HG03457 (cell line): ENCODE data around the gene SPINK8.
"Not testable (repeated sequence)": the region's sequence is repeated elsewhere in the genome, so short reads cannot be mapped to it uniquely, and the experiment has no call there.

Source experiments
- ATAC-seq: cut with Tn5 transposase; IDR thresholded peaks from one replicate; pipeline ENCODE4 v1.9.1; 2021; ENCODE audit warnings: moderate number of reproducible peaks; ENCODE audit not compliant: unreplicated experiment

Gene SPINK8

DNA sequence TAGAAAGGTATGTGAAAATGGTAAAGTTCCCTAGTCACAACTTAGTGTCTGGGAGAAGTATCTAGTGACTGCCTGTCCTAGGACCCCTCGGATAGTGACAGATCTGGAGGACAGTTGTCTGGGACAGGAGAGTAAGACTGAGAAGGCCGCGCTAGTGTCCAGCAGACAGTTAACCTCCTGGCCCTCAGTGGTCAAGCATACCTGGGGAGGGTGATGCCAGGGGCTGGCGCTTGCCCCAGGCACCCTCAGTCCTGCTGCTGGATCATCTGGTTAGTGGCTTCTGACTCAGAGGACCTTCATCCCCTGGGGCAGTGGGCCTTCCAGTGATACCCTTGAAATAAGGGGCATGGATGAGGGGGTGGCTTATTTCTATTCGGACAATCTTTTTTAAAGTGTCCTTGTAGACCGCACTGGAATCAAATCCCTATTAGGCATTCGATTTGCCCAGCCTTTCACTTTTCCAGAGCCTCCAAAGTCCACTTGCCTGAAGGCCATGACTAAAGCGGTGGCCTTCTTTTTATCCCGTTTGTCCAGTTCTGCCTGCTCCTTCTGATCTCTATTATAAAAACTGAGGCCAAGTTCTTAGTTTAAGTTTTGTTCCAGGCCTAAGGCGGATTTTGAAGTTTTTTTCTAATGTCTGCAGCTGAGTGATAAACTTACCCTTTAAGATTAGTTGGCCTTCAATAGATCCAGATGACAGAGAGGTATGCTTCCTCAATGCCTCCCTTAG is 1.6 kb downstream of the SPINK8 start:
- not testable (repeated sequence) for ATAC-seq

DNA sequence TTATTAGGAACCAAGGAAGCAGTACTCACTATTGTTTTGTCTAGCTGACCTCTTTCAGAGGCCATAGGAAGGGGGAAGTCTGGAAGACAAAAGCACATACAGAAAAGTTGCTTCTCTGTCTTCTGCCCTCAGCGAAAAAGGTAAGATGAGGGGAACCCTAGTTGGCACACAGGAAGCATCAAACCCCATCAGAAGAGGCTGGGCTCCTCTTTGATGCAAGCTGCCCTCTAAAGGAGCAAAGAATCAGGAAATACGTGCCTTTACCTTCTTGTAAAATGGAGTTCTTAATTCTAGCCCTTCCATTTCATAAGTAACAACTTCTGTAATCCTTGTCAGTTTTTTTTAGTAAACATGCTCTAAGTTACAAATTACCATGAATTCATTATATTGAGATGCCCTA is 12.5 kb downstream of the SPINK8 start:
- ATAC-seq = no peak

DNA sequence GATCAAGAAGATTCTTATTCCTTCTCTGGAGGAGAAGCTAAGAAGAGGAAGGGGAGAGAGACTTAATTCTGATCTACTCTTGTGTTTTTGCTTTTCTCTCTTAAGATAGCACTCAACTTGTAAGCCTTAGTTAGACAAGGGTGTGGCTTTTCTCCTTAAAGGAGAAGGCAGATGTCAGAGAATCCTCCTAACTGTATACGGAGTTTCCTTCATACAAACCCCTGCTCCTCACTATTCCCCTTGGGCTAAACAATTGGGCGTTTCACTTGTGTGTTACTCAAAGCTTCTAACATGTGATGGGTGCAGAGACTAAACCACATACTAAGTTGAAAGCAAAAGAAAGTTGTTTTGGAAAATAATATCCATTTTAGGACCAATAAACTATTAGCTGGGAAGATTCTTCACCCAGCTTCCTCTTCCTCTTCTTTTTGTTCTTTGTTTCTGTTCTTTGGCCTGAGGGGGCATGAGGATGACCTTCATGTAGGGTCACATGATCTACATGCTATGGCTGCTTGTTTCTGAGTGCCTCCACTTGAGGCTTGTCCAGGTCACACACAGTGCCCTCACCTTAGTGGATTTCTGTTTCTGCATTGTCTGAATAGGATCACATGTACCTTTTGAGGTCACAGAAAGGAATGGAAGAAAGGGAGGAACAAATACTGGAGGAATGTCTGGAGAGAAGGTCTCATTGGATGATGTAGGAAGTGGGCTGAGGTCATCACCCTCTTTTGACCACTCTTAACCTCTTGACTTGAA is 14.6 kb downstream of the SPINK8 start:
- no peak for ATAC-seq

DNA sequence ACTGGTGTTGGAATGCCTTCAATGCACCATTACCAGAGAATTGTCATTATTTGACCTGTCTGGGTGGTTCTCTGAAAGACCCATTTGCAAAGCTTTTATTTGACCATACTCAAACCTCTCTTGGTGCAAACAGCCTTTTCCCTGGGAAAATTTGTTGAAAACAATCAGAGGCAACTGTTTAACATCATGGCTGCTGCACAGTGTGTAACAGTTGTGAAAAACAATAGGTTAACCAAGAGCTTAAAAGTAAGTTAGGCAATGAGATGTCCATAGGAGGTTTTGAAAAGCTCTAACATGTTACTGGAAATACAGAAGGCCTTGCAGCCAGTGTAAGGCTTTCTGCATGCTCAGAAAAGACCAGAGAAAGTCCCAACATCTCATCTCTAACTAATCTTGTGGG is 18.9 kb downstream of the SPINK8 start:
- no peak for ATAC-seq

DNA sequence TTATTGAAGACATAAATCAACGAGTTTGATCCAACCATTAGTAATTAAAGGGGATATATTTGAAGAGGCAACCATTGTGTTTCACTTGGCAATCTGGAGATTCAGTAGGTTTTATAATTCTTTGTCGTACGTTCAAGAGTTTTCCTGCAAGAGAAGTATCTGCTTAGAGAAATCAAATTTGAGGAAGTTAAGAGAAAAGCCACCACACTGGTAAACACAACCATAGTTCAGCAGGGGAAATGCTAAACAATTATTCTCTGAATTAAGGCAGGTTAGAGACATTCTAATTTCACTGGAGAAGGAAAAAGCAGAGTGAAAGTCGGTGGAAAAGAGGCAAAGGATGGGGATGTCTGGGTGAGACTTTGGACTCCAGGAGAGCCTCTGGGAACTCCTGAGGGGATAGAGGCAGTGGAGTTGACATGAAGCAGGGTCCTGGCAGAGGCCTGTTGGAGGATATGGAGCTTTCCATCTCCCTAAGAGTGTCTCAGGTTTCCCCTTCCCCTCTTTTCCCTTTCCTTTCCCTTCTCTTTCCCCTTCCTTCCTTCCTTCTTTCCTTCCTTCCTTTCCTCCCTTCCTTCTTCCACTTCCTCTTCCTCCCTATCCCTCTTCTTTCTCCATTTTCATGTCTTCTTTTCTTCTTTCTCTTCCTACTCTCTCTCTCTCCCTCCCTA is 26.5 kb downstream of the SPINK8 start:
- ATAC-seq = no peak

DNA sequence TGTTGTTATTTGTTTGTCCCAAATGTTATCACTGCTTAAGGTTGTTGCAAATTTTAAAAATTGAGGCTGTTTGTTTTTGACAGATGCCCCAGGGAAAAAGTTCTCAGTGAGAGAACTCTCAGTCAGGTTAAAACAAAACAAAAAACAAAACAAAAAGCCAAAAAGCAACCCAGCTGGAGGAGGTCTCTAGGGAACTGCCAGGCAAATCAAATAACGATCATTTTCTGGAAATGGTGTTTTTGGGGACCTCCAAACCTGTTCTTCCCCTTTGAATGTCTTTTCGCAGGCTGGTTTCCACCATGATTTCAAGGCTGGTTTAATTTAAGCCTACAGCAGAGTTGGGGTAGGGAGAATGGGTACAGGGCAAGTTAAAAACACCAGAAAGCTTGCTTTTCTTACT is 27.2 kb downstream of the SPINK8 start:
- no peak for ATAC-seq

DNA sequence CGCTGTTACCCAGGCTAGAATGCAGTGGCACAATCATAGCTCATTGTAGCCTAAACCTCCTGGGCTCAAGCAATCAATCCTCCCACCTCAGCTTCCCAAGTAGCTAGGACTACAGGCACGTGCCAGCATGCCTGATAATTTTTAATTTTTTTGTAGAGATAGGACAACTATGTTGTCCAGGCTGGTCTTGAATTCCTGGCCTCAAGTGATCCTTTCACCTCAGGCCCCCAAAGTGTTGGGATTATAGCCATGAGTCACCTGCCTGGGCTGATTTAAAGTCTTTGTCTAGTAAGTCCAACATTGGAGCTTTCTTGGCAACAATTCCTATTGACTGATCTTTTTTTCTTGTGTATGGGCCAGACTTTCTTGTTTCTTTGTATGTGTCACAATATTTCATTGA is 28.1 kb downstream of the SPINK8 start:
- no peak for ATAC-seq

DNA sequence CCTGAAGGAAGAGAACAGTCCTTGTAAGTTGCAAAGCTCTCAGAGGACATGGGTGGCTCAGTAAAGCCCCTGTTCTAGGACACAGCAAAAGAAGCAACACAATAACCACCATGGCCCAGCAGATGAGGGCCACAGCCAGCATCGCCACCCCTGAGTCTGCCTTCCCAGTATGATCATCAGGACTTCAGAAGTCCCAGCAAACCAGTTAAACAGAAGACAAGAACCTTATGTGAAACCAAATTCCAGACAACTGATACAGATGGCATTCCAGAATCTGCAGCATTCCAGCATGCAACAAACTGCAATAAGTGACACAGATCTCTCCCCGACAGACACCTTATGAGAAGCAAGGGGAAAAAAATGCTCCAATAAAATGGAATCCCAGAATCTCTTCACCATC is 30.4 kb downstream of the SPINK8 start:
- ATAC-seq = no peak

DNA sequence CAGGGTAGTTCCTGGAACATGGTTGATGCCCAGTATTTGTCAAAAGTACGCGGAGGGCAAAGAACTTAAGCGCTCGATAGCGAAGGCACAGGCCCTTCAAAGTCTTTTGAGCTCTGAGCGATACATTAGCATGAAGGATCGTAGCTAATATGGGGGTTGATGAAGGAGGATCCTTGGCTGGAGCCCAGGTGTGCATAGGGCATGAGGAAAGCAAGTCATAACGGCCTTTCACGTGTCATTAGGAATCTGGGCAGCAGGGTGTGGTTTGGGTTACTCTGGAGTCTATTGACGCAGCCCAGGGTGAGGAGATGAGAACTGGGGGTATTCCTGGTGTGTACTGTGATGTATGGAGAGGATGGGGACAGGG is 31.7 kb downstream of the SPINK8 start:
- ATAC-seq = no peak

DNA sequence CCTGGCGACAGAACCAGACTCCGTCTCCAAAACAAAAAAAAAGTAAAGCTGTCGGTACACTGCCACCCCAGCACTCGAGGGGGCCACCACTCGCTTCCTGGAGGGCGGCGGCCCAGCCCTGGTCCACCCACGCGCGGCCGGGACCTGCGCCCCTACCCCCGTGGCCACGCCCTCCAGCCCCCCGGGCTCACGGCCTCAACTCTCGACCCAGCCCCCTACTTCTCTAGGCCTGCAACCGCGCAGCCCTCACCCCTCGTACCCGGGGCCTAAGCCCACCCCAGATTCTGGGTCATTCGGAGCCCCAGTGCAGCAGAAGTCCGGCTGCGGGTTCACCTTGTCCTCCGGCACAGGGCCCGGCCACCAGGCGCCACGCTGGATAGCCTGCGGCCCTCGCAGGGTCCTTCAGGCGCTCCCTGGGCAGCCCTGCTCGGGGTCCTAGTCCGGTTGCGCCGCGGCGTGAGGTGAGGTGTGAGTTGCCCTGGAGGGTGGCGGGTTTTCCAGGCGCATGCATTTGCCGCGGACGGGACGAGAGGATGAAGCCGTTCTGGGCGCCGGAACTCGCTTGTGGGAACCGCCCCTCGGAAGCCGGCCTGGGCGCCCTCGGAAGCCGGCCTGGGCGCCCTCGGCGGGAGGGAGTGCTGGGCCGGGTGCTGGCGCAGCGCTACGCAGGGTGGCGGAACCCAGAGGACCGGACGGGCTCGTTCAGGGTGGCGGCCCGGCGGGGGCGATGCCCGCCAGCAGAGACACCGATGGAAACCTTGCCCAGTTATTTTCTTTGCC is 32.3 kb downstream of the SPINK8 start, which contains the start of gene NME6:
TSS of gene NME6 (minus strand) at position 348 of the 780 bp plus-strand sequence.
- peak; percentile 43 for ATAC-seq

DNA sequence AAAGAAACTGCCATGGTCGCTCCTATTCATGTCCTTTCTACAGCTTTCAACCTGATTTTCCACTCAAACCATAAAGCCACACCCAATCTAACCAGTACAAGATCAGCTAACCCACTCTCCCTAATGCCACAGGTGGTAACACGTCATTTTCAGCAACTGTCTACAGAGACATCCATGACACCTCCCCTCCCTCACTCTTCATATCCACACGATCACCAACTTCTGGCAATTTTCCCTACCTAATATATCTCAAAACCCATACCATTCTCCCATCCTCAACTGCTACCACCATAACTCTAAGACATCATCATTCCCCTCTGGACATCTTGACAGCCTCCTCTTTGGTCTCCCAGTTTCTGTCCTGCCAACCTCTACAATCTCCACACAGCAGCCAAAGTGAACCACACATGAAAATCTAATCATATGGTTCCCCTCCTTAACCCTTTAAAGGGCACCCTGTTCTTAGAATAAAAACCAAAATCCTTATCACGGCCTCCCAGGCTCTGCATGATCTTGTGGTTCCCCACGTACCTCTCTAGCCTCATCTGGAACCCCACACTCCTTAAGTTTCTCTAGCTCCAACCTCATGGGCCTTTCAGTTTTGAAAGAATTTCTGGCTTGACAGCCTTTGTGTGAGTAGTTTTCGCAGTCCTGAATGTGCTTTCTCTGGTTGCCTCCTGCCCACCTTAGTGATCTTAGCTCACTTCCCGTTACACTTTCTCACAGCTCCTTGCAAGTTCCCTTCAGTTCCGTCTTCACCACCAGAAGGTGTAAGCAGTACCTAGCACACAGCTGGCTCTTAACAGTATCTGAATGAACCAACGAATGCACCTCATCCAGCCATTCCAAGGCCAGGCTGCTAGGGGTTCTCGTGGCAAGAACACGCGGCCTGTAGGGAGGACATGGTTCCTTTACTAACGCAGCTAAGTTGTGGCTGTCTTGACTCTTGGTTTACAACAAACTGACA is 33.4 kb downstream of the SPINK8 start:
- ATAC-seq = no peak

DNA sequence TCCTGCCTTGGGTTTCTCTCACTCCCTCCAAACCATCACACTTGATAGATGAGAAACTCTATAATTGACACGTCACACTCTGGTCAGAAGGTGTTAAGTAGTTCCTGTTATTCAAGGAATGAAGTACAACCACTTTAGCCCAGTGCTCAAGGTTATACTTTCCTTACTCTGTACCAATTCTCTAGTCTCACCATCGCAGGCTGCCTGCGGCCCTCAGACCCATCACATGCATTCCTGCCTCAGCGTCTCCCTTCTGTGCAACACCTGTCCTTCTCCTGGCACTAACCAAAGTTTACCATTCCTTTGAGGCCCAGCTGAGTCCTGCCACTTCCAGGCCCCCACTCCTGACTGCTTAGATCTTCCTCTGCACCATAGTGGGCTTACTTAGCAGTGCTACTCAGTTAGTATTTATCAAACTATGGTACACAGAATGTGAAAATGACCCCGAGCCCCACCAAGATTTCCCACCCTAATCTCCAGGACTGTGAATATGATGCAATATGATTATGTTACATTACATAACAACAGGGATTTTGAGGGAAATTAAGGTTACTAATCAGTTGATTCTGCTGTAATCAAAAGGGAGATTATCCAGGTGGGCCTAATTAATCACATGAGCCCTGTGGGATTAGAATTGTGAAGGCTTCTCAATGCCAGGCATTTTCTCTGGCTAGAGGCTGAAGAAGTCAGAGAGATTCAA is 36.2 kb downstream of the SPINK8 start:
- ATAC-seq = no peak

DNA sequence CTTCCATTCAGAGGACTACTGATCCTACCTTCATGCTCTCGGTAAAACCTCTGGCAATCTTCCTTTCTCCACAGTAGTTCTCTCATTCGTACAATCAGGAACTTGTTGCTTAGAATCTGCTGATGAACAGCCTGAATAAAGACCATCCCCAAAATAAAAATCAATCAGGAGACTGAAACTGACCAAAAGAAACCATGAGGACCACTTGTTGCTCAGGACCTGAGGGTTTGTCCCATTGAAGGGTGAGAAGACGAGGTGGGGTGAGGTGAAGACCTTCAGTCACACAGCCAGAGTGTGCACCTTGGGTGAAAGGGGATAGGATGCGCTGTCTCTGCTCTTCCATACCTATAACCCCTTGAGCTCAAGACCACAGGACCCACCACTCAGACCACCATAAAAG is 36.8 kb downstream of the SPINK8 start:
- no peak for ATAC-seq

DNA sequence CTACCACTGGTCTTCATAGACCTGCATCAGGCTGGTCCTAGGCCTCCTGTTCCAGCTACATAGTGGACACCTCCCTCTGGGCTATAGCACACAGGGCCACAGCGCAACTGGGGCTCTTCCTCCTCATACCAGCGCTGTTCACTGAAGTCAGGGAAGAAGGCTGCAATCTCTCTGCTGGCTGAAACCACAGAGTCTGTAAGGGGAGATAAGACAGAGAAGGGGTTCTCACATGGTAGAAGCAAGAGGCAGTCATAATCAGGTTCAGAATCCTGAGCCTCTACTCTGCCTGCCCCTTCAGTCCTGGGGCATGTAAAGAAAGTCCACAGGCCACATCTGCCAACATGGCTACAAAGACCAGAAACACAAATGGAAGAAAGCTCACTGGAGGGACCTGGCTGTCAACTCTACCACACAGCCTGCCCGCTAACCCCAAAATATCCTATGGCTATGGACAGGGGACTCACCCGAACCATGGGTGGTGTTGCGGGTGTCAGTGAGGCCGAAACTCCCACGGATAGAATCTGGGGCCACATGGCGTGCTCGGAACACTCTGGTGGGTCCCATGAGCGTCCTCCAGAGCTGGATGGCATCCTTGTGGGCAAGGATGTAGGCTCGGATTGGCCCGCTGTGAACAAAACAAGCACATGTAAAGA is 38.7 kb downstream of the SPINK8 start:
- ATAC-seq = no peak

DNA sequence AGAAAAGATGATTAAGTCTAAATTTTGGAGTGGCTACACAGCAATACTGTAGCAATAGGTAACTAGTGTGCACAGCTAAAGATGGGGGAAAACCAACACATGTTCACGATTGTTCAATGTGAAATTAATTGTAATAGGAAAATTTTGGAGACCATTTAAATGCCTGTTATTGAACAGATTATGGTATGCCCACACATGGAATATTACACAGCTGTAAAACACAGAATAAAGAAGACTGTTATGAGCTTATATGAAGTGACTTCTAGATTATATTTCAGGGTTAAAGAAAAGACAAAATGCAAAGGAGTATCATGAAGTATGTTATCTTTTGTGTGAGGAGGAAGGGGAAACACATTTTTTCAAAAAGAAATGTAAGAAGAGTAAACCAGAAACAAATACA is 43.8 kb downstream of the SPINK8 start:
- no peak for ATAC-seq

DNA sequence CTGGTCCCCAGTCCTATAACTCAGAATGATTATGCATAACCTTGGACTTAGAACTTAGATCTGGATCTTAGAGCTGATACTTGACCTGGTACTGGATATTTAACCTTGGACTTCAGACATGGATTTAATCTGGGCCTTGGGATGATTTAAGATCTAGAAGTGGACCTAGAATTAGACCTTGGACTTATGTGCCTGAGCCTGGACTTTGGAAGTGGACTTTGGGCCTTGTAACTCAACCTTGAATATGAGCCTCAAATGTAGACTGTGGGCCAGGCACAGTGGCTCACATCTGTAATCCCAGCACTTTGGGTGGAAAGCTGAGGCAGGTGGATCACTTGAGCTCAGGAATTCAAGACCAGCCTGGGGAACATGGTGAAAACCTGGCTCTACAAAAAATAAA is 46.4 kb downstream of the SPINK8 start:
- ATAC-seq = no peak

DNA sequence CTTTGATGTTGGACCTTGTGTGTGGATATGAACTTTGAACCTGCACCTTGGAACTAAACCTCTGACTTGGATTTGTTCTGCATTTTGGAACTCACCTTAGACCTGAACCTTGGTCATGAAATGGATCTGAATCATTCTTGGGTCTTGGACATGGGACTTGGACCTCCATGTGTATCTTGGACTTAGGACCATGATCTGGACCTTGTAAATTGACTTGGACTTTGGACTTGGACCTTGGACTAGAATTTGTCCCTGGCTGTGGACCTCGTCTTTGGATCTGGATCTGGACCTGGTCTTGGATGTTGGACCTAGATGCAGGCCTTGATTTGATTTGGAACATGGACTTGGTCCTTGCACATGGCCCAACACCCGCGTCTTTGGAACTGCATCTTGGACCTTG is 47.2 kb downstream of the SPINK8 start:
- no peak for ATAC-seq

DNA sequence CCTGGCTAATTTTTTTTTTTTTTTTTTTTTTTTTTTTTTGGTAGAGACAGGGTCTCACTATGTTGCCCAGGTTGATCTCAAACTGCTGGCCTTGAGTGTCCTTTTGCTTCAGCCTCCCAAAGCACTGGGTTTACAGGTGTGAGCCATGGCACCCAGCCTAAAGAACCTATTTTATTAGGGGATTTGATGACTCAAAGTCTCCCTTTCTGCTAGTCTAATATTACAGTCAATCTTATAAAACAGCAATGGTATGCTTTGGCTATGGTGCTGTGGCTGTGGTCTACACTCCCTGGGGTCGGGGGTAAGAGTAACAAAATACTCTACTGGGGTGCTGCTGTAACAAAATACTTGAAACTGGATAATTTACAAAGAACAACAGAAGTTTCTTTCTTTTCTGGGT is 47.8 kb downstream of the SPINK8 start:
- ATAC-seq = no peak

DNA sequence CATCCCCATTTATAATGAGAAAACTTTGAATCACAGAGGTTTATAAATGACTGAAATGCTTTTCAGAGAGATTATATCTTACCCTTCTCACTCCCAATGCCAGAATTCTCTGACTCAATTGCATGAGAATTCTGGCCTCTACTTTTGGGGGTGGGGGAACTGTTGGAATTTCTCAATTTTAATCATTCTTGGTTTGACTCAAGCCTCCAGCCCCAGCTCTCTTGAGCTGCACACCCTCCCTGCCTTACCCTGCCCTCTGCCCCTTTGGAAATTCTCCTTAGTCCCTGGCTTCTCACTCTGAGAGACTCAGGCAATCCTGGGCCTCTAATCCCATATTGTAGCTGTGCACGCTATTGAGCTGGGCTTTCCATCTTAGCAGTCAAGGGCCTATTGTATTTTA is 48.3 kb downstream of the SPINK8 start:
- ATAC-seq = no peak
